ENCODE data around the gene NDC1. TPM values are rescaled to one million over a fixed set of nuclear protein-coding genes. Genes with fewer than 3 reads are reported as not detected.
A peak's percentile ranks its signal among the peaks of the same experiment; 100 is the strongest.
"Not testable (repeated sequence)": the region's sequence is repeated elsewhere in the genome, so short reads cannot be mapped to it uniquely, and the experiment has no call there.

Gene NDC1, protein sequence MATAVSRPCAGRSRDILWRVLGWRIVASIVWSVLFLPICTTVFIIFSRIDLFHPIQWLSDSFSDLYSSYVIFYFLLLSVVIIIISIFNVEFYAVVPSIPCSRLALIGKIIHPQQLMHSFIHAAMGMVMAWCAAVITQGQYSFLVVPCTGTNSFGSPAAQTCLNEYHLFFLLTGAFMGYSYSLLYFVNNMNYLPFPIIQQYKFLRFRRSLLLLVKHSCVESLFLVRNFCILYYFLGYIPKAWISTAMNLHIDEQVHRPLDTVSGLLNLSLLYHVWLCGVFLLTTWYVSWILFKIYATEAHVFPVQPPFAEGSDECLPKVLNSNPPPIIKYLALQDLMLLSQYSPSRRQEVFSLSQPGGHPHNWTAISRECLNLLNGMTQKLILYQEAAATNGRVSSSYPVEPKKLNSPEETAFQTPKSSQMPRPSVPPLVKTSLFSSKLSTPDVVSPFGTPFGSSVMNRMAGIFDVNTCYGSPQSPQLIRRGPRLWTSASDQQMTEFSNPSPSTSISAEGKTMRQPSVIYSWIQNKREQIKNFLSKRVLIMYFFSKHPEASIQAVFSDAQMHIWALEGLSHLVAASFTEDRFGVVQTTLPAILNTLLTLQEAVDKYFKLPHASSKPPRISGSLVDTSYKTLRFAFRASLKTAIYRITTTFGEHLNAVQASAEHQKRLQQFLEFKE
- polyA plus RNA-seq (ENCODE audit: insufficient read length in 4 of 4), result 10 to 100 TPM; 26.7 to 33.0 (median 32.3) TPM

GRCh38 chr1:53837924-53838653 is at the start of gene NDC1:
TSS of gene NDC1 (minus strand) at chr1:53838296. CDS start at chr1:53838261, 35 bp downstream.
- DNase-seq (ENCODE audit: low read depth in 4 of 4, low spot score in 3 of 4), result peak; percentile 89 to 94 (median 92)

- DNase-seq (ENCODE audit: low read depth in 4 of 4, low spot score in 3 of 4), result not testable (repeated sequence)
These were observed 45.5 kb upstream of the NDC1 start for GRCh38 chr1:53883600-53883999.

GRCh38 chr1:53881853-53882252 is 43.8 kb upstream of the NDC1 start:
- not testable (repeated sequence) for DNase-seq (ENCODE audit: low read depth in 4 of 4, low spot score in 3 of 4)

DNA sequence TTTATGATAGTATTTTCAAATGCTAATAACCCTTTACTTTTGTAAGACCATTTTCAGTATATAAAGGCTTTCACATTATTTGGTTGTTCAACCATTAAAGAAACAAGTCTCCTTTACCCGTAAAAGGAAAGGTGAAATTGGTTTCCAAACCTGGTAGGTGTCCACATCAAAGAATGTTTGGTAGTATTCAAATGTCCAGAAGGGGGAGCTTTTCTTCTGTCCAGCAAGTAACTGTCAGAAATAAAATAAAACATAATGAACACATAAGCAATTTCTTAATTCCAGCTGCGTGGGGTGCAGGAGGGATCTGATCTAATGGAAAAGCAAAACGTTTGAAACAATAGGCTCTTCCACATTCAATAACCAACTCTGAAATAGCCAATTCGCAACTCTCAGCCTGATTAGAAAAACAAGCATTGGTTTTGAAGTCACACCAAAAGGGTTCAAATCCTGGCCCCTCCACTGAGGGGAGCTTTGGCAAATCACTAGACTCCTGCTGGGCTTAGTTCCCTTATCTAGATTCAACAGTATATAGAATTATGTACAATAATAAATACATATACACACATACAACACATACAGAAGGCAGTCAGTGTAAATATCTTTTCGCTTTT is 40.5 kb upstream of the NDC1 start:
- no peak for DNase-seq (ENCODE audit: low read depth in 4 of 4, low spot score in 3 of 4)

- DNase-seq (ENCODE audit: low read depth in 4 of 4, low spot score in 3 of 4), result not testable (repeated sequence)
These were observed 37.1 kb upstream of the NDC1 start for GRCh38 chr1:53875150-53875549.

GRCh38 chr1:53871773-53872484 is 33.8 kb upstream of the NDC1 start:
- DNase-seq (ENCODE audit: low read depth in 4 of 4, low spot score in 3 of 4), result no peak

- DNase-seq (ENCODE audit: low read depth in 4 of 4, low spot score in 3 of 4), result no peak
These were observed 33.1 kb upstream of the NDC1 start for GRCh38 chr1:53871221-53871620.

- no peak for DNase-seq (ENCODE audit: low read depth in 4 of 4, low spot score in 3 of 4)
These were observed 31.5 kb upstream of the NDC1 start for GRCh38 chr1:53869454-53870117.

GRCh38 chr1:53868565-53868964 is 30.5 kb upstream of the NDC1 start:
- DNase-seq (ENCODE audit: low read depth in 4 of 4, low spot score in 3 of 4), result no peak

- DNase-seq (ENCODE audit: low read depth in 4 of 4, low spot score in 3 of 4), result no peak
These were observed 24.4 kb upstream of the NDC1 start for GRCh38 chr1:53862507-53862906.

GRCh38 chr1:53860967-53861411 is 22.9 kb upstream of the NDC1 start:
- peak in 2 of 4 donors; percentile 23 to 27 for DNase-seq (ENCODE audit: low read depth in 4 of 4, low spot score in 3 of 4)

DNA sequence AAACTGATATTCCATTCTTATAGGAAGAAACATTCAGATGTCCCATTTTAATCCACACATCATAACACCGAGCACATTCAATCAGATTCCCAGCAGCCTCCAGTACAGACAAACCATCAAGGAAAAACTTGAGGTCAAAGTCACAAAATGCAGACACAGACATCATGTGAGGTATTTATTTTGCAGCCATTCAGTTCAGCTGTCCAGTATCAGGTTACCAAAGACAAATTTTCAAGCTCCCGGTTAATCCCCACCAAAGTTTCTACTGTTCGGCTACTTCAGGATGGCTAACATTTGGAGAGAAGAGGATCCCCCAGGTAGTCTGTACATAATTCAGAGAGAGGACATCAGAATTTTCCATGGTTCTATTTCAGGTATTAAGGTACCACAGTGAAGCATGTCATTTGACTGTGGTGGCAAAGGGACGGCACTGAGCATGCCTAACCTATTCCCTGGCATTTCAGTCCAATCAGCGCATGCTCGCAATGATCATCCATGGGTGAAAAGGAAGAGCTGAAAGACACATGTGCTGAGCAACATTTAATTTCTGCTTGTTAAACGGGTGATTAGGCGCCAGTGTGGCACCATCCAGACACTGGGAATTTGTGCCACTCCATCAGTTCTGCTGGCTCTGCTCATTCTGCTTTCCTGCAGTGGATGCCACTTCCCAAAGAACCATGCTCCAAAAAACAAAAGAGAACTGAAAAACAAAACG is 13.6 kb upstream of the NDC1 start:
- no peak for DNase-seq (ENCODE audit: low read depth in 4 of 4, low spot score in 3 of 4)

DNA sequence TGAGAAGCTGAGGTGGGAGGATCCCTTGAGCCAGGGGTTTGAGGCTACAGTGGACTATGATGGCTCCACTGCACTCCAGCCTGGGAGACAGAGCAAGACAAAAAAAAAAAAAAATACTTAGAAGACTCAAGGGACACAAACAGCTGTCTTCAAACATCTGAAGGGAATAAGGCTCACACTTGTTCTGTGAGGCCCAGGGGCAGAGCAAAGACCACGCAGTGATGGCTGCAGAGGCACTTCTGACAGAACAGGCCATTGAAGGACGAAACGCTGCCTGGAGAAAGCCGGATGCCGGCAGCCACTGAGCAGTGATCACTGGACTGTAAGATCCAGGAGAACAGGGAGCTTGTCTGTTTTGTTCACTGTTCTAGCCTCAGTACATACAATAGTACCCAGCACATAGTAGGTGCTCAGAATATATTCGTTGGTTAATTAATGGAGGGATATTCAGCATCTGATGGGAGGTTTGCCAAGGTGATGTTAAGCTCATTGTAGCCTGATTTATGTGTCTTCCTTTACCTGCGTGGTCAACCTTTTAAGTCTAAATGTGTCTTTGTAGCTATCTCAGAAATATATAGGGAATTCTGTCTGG is 12.1 kb upstream of the NDC1 start:
- no peak for DNase-seq (ENCODE audit: low read depth in 4 of 4, low spot score in 3 of 4)

GRCh38 chr1:53847980-53848379 is 9.9 kb upstream of the NDC1 start:
- no peak for DNase-seq (ENCODE audit: low read depth in 4 of 4, low spot score in 3 of 4)

DNA sequence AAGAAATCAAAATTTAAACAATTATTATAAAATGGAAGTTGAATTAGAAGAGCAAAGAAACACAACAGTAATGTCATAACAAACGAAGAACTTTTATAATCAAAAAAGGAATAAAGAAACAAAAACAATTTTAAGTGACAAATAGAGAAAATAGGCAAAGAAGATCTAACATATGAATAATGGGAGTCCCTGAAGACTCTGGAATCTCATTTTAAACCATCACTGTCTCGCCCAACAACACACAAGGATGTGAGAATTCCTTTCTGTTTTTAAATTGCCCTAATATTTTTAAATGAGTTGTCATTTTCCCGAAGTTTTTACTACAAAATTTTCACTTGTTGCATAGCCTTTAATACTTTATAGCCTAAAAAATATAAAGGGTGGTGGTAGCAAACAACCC is 4.3 kb upstream of the NDC1 start:
- DNase-seq (ENCODE audit: low read depth in 4 of 4, low spot score in 3 of 4), result no peak

GRCh38 chr1:53838654-53838974 is 518 bp upstream of the NDC1 start:
- DNase-seq (ENCODE audit: low read depth in 4 of 4, low spot score in 3 of 4), result no peak

DNA sequence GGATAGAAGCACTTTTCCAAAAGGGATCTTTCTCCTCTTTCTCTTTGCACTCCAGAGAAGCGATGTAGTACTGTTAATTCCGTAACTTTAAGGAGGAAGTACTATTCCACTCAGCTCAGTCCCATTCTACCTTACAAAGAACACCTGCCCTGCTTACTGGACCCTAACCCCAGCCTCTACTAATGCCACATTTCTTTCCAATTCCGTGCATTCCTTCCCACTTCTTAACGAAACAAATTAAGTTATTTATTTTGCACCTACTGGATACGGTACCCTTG is 511 bp downstream of the NDC1 start:
- no peak for DNase-seq (ENCODE audit: low read depth in 4 of 4, low spot score in 3 of 4)

DNA sequence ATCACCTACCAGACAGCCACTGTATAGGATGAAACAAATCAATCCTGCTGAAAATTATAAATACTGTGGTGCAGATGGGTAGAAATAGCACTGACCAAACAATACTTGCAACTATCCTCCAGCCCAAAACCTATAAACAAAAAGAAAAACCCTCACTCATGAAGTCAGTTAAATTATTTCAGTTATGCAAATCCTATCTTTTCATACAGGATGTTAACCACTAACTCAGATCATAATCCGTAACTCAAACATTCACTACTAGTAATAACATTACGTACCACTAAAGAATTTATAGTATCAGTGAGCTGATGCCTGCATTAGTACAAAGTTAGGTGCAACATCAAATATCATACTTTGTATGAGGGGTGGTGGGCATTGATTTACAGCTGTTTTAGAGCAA is 2.6 kb downstream of the NDC1 start:
- no peak for DNase-seq (ENCODE audit: low read depth in 4 of 4, low spot score in 3 of 4)

DNA sequence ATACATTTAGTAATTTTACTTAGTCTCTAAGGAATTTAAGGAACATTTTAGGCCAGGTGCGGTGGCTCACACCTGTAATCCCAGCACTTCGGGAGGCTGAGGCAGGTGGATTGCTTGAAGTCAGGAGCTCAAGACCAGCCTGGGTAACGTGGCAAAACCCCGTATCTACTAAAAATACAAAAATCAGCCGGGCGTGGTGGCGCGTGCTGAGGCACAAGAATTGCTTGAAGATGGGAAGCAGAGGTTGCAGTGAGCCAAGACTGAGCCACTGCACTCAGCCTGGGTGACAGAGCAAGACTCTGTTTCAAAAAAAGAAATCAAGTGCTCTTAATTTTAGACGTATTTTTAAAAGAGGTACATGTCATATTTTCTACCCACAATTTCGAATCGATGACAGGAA is 3.3 kb downstream of the NDC1 start:
- DNase-seq (ENCODE audit: low read depth in 4 of 4, low spot score in 3 of 4), result no peak
